ENCODE results near the gene CCDC59.

- TF ChIP-seq EZH2 (IDR thresholded peaks at IDR 0.05; ENCODE audit: low read depth) (no peak), CTCF (conservative IDR thresholded peaks at IDR 0.05) (no peak)
Observed at GRCh38 chr12:82357845-82358199, 365 bp downstream of the CCDC59 start.
